ENCODE data around the gene ADAMTS6.

The ADAMTS6 gene

DNA sequence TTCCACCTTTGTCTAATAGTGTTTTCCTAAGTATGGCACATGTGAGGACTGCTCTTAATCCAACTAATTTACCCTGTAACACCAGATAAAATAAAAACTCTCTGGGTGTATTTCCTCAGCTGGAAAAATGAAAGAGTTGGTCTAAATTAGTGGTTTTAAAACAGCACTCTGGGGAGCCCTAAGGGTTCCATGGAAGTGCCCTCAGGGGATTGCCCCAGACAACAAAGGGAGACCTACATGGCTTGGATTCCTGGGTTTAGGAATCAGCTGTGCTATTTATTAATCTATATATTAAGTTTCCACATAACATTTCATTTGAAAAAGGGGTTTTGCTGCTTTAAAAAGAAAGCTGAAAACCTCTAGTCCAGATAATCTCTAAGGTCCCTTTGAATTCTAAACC is 20.2 kb downstream of the ADAMTS6 start:
- no peak overlapping the region for H3K27ac ChIP-seq
- H3K27me3 ChIP-seq (replicated peaks), result no peaks in the 10 kb centered on the region
- H3K36me3 ChIP-seq (replicated peaks), result peaks cover 44% of the 10 kb centered on the region
- TF ChIP-seq, protein P1, sequence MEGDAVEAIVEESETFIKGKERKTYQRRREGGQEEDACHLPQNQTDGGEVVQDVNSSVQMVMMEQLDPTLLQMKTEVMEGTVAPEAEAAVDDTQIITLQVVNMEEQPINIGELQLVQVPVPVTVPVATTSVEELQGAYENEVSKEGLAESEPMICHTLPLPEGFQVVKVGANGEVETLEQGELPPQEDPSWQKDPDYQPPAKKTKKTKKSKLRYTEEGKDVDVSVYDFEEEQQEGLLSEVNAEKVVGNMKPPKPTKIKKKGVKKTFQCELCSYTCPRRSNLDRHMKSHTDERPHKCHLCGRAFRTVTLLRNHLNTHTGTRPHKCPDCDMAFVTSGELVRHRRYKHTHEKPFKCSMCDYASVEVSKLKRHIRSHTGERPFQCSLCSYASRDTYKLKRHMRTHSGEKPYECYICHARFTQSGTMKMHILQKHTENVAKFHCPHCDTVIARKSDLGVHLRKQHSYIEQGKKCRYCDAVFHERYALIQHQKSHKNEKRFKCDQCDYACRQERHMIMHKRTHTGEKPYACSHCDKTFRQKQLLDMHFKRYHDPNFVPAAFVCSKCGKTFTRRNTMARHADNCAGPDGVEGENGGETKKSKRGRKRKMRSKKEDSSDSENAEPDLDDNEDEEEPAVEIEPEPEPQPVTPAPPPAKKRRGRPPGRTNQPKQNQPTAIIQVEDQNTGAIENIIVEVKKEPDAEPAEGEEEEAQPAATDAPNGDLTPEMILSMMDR (IDR thresholded peaks at IDR 0.05; ENCODE audit: low read depth, low read length, missing control alignments), result no peak
- in situ Hi-C loops (cut with HindIII; ENCODE audit: low pct_ligation_motif_present, low sequenced_read_pairs), result no loop called here
- H3K4me3 ChIP-seq (ENCODE audit: low read depth, low read length), result no peak overlapping the region
- no peak for DNase-seq

DNA sequence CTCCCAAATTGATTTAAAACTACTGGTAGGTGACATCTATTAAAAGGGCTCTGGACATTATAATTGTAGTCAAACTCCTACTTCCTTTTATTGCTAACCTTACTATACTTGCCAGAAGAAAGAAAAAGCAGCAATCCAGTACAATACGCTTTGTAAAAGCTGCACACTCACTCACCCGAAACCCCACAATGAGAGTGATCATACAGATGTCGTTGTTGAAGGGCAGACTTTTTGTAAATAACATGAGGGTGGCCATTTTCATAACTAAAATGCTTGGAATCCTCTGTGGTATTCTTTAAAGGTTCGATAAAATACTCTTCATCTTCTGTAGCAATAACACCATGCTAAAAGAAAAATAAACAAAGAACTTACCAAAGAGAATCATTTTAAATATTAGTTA is 21.7 kb downstream of the ADAMTS6 start:
- Histone ChIP-seq H3K36me3 (replicated peaks) (peaks cover 48% of the 10 kb centered on the region), H3K27me3 (replicated peaks) (no peaks in the 10 kb centered on the region), H3K4me3 (ENCODE audit: low read depth, low read length) (no peak overlapping the region), H3K27ac (no peak overlapping the region)
- TF ChIP-seq, protein P1 (IDR thresholded peaks at IDR 0.05; ENCODE audit: low read depth, low read length, missing control alignments), result no peak
- no peak for DNase-seq
- in situ Hi-C loops (cut with HindIII; ENCODE audit: low pct_ligation_motif_present, low sequenced_read_pairs), result no loop called here

DNA sequence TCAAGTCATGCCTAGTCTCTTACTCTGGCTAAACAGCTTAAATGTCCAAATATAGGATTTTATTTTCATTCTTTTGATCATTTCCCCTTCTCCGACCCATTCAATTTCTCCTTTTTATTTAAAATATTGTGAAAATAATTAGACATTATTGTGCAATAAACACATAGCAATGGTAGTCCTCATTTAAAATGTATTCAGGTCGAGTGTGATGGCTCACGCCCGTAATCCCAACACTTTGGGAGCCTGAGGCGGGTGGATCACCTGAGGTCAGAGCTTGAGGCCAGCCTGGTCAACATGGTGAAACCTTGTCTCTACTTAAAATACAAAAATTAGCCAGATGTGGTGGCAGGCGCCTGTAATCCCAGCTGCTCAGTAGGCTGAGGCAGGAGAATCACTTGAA is 26.7 kb downstream of the ADAMTS6 start:
- TF ChIP-seq, protein P1 (IDR thresholded peaks at IDR 0.05; ENCODE audit: low read depth, low read length, missing control alignments), result no peak
- no peak for DNase-seq
- Histone ChIP-seq H3K27ac (no peak overlapping the region), H3K4me3 (ENCODE audit: low read depth, low read length) (no peak overlapping the region), H3K27me3 (replicated peaks) (no peaks in the 10 kb centered on the region), H3K36me3 (replicated peaks) (peaks cover 49% of the 10 kb centered on the region)
- in situ Hi-C loops (cut with HindIII; ENCODE audit: low pct_ligation_motif_present, low sequenced_read_pairs), result no loop called here

DNA sequence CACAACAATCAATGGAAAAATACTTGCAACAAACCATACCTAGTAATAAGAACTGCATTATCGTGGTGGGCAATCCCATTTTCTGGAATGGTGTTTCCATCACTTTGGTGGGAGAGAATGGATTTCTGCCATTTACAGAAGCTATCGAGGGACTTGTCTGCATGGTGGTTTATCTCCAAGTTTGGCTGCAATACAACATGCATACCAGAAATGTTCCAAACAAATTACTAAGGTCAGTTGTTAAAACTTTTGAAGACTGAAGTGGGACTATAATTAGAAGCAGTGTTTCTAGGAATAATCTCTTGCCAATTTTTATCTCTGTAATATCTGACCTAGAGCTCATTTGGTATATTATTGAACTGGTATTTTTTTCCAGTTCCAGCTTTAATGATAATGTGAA is 30.3 kb downstream of the ADAMTS6 start:
- Histone ChIP-seq H3K4me3 (ENCODE audit: low read depth, low read length) (no peak overlapping the region), H3K27me3 (replicated peaks) (no peaks in the 10 kb centered on the region), H3K27ac (no peak overlapping the region), H3K36me3 (replicated peaks) (peaks cover 22% of the 10 kb centered on the region)
- TF ChIP-seq, protein P1 (IDR thresholded peaks at IDR 0.05; ENCODE audit: low read depth, low read length, missing control alignments), result no peak
- no peak for DNase-seq
- in situ Hi-C loops (cut with HindIII; ENCODE audit: low pct_ligation_motif_present, low sequenced_read_pairs), result no loop called here

DNA sequence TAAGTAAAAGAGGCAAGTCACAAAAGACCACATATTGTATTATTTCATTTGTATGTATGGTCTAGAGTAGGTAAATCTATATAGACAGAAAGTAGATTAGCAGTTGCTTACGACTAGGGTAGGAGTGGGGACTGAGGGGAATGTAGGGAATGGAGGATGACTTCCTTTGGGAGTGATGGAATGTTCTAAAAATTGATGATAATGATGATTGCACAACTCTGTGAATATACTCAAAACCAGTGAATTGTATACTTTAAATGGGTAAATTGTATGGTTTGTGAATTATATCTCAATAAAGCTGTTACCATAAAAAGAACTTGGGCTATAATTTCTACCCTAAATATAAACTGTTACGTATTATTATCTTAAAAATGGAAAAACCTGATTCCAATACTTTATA is 35.0 kb downstream of the ADAMTS6 start:
- in situ Hi-C loops (cut with HindIII; ENCODE audit: low pct_ligation_motif_present, low sequenced_read_pairs), result no loop called here
- Histone ChIP-seq H3K36me3 (replicated peaks) (peaks cover 10% of the 10 kb centered on the region), H3K27ac (no peak overlapping the region), H3K27me3 (replicated peaks) (no peaks in the 10 kb centered on the region), H3K4me3 (ENCODE audit: low read depth, low read length) (no peak overlapping the region)
- DNase-seq, result no peak
- TF ChIP-seq, protein P1 (IDR thresholded peaks at IDR 0.05; ENCODE audit: low read depth, low read length, missing control alignments), result no peak

DNA sequence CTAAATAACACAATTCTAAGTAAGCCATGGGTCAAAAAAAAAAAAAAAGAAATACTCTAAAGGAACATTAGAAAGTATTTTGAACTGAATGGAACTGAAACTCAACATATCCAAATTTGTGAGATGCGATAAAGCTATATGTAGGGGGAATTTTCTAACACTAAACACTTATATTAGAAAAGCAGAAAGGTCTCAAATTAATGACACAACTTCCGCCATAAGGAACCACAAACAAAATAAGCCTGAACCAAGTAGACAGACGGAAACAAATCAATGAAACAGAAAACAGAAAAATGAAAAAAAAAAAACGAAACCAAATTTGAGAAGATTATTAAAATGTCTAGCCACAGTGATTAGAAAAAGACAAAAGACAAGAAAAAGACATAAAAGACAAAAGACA is 39.9 kb downstream of the ADAMTS6 start:
- in situ Hi-C loops (cut with HindIII; ENCODE audit: low pct_ligation_motif_present, low sequenced_read_pairs), result no loop called here
- TF ChIP-seq, protein P1 (IDR thresholded peaks at IDR 0.05; ENCODE audit: low read depth, low read length, missing control alignments), result no peak
- H3K36me3 ChIP-seq (replicated peaks), result peaks cover 16% of the 10 kb centered on the region

More for the DNA sequence above, 39.9 kb downstream of the ADAMTS6 start:
- no peaks in the 10 kb centered on the region for H3K27me3 ChIP-seq (replicated peaks)
- H3K27ac ChIP-seq, result no peak overlapping the region
- DNase-seq, result no peak
- no peak overlapping the region for H3K4me3 ChIP-seq (ENCODE audit: low read depth, low read length)

Data from brain microvascular endothelial cell (primary cell).